ENCODE measurements around the gene TMEM63B. TPM values are rescaled to one million over a fixed set of nuclear protein-coding genes. Genes with fewer than 3 reads are reported as not detected.

Gene TMEM63B
- total and polyA plus RNA-seq, 2 experiments from 2014 or later = 14.1 to 43.2 TPM

- no peak overlapping the region for H3K9ac ChIP-seq
- TF ChIP-seq EZH2phosphoT487 (IDR thresholded peaks at IDR 0.05; ENCODE audit: insufficient read depth, low read depth) (no peak), EZH2 (IDR thresholded peaks at IDR 0.05; ENCODE audit: insufficient read depth, poor library complexity, severe bottlenecking) (no peak)
- H3K27ac ChIP-seq = no peak overlapping the region
These were observed 58.7 kb downstream of the TMEM63B start for GRCh38 chr6:44185953-44186634.

GRCh38 chr6:44186635-44187025 is 59.3 kb downstream of the TMEM63B start:
- no peak overlapping the region for H3K4me2 ChIP-seq (ENCODE audit: unreplicated experiment)

More at GRCh38 chr6:44185953-44186634, 58.7 kb downstream of the TMEM63B start:
- H3K79me2 ChIP-seq (ENCODE audit: insufficient read depth) = no peaks in the 10 kb centered on the region
- no peaks in the 10 kb centered on the region for H3K4me1 ChIP-seq (ENCODE audit: insufficient read depth)
- no peak for DNase-seq
- H2AFZ ChIP-seq = no peak overlapping the region
- no peaks in the 10 kb centered on the region for H3K9me2 ChIP-seq (ENCODE audit: insufficient read depth)
- H3K36me3 ChIP-seq (ENCODE audit: low read depth) = no peaks in the 10 kb centered on the region
- 71 to 72% methylated on average over 9 of the region's 9 CpGs for WGBS, 2 experiments (ENCODE audit: low coverage in 1 of 2, low lambda C conversion rate in 2 of 2, missing lambda C conversion rate in 2 of 2)
- no peaks in the 10 kb centered on the region for H3K27me3 ChIP-seq (replicated peaks; ENCODE audit: insufficient read depth)
- no peaks in the 10 kb centered on the region for H4K20me1 ChIP-seq (ENCODE audit: insufficient read depth)
- H3K4me2 ChIP-seq (ENCODE audit: unreplicated experiment) = no peak overlapping the region
- in situ Hi-C loops (cut with MboI) = no loop called here
- no peaks in the 10 kb centered on the region for H3F3A ChIP-seq (ENCODE audit: insufficient read depth)
- H3K4me3 ChIP-seq = no peak overlapping the region
- no peaks in the 10 kb centered on the region for H3K9me3 ChIP-seq (ENCODE audit: low read depth)

GRCh38 chr6:44188819-44189218 is 61.5 kb downstream of the TMEM63B start:
- H3K9me3 ChIP-seq (ENCODE audit: low read depth) = no peaks in the 10 kb centered on the region

More at GRCh38 chr6:44186635-44187025, 59.3 kb downstream of the TMEM63B start:
- Histone ChIP-seq H3K27me3 (replicated peaks; ENCODE audit: insufficient read depth) (no peaks in the 10 kb centered on the region), H3F3A (ENCODE audit: insufficient read depth) (no peaks in the 10 kb centered on the region), H3K9me3 (ENCODE audit: low read depth) (no peaks in the 10 kb centered on the region), H2AFZ (no peak overlapping the region), H3K4me3 (no peak overlapping the region), H3K27ac (no peak overlapping the region), H3K9me2 (ENCODE audit: insufficient read depth) (no peaks in the 10 kb centered on the region), H3K36me3 (ENCODE audit: low read depth) (no peaks in the 10 kb centered on the region), H3K9ac (no peak overlapping the region), H3K4me1 (ENCODE audit: insufficient read depth) (no peaks in the 10 kb centered on the region), H3K79me2 (ENCODE audit: insufficient read depth) (no peaks in the 10 kb centered on the region), H4K20me1 (ENCODE audit: insufficient read depth) (no peaks in the 10 kb centered on the region)
- TF ChIP-seq EZH2 (IDR thresholded peaks at IDR 0.05; ENCODE audit: insufficient read depth, poor library complexity, severe bottlenecking) (no peak), EZH2phosphoT487 (IDR thresholded peaks at IDR 0.05; ENCODE audit: insufficient read depth, low read depth) (no peak)
- in situ Hi-C loops (cut with MboI) = no loop called here
- WGBS, 2 experiments (ENCODE audit: low coverage in 1 of 2, low lambda C conversion rate in 2 of 2, missing lambda C conversion rate in 2 of 2) = 76 to 77% methylated on average over 7 of the region's 7 CpGs
- DNase-seq = no peak

DNA sequence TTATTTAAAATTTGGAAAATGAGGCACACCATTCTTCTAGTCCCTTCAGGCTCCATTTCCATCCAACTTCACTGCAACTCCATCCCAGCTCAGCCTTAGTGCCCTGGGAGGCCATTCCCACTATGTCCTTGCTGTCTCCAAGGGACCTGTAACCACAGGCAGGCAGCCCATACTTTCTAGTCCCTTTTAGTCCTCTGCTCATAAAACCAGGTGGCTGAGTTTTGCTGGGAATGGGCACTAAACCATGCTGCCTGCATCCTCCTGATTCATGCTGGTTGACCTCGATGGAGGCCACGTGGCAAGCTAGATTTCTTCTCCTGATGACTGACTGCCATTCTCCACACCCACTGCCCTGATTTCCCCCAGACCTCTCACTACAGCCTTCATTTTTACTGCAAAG is 61.9 kb downstream of the TMEM63B start:
- no peaks in the 10 kb centered on the region for H3K4me1 ChIP-seq (ENCODE audit: insufficient read depth)
- TF ChIP-seq EZH2 (IDR thresholded peaks at IDR 0.05; ENCODE audit: insufficient read depth, poor library complexity, severe bottlenecking) (no peak), EZH2phosphoT487 (IDR thresholded peaks at IDR 0.05; ENCODE audit: insufficient read depth, low read depth) (no peak)
- H3K79me2 ChIP-seq (ENCODE audit: insufficient read depth) = no peaks in the 10 kb centered on the region
- no peaks in the 10 kb centered on the region for H3K9me3 ChIP-seq (ENCODE audit: low read depth)
- no peak overlapping the region for H2AFZ ChIP-seq
- 79 to 84% methylated on average over 2 of the region's 2 CpGs for WGBS, 2 experiments (ENCODE audit: low coverage in 1 of 2, low lambda C conversion rate in 2 of 2, missing lambda C conversion rate in 2 of 2)
- no peaks in the 10 kb centered on the region for H3K9me2 ChIP-seq (ENCODE audit: insufficient read depth)
- H3F3A ChIP-seq (ENCODE audit: insufficient read depth) = no peaks in the 10 kb centered on the region
- no peak overlapping the region for H3K27ac ChIP-seq
- no peaks in the 10 kb centered on the region for H3K27me3 ChIP-seq (replicated peaks; ENCODE audit: insufficient read depth)
- no peak overlapping the region for H3K4me2 ChIP-seq (ENCODE audit: unreplicated experiment)
- no peaks in the 10 kb centered on the region for H3K36me3 ChIP-seq (ENCODE audit: low read depth)
- in situ Hi-C loops (cut with MboI) = no loop called here
- H3K4me3 ChIP-seq = no peak overlapping the region
- H4K20me1 ChIP-seq (ENCODE audit: insufficient read depth) = no peaks in the 10 kb centered on the region
- DNase-seq = no peak
- H3K9ac ChIP-seq = no peak overlapping the region

More at GRCh38 chr6:44188819-44189218, 61.5 kb downstream of the TMEM63B start:
- H3K79me2 ChIP-seq (ENCODE audit: insufficient read depth) = no peaks in the 10 kb centered on the region
- no peak for DNase-seq
- H3K9ac ChIP-seq = no peak overlapping the region
- no peaks in the 10 kb centered on the region for H3K27me3 ChIP-seq (replicated peaks; ENCODE audit: insufficient read depth)
- no peak overlapping the region for H3K4me2 ChIP-seq (ENCODE audit: unreplicated experiment)
- in situ Hi-C loops (cut with MboI) = no loop called here
- no peaks in the 10 kb centered on the region for H4K20me1 ChIP-seq (ENCODE audit: insufficient read depth)
- no peaks in the 10 kb centered on the region for H3K36me3 ChIP-seq (ENCODE audit: low read depth)
- TF ChIP-seq EZH2phosphoT487 (IDR thresholded peaks at IDR 0.05; ENCODE audit: insufficient read depth, low read depth) = no peak
- TF ChIP-seq EZH2 (IDR thresholded peaks at IDR 0.05; ENCODE audit: insufficient read depth, poor library complexity, severe bottlenecking) = no peak
- H3K4me1 ChIP-seq (ENCODE audit: insufficient read depth) = no peaks in the 10 kb centered on the region
- WGBS, 2 experiments (ENCODE audit: low coverage in 1 of 2, low lambda C conversion rate in 2 of 2, missing lambda C conversion rate in 2 of 2) = 43 to 46% methylated on average over 2 of the region's 2 CpGs
- no peaks in the 10 kb centered on the region for H3K9me2 ChIP-seq (ENCODE audit: insufficient read depth)
- H2AFZ ChIP-seq = no peak overlapping the region
- no peaks in the 10 kb centered on the region for H3F3A ChIP-seq (ENCODE audit: insufficient read depth)
- H3K4me3 ChIP-seq = no peak overlapping the region
- no peak overlapping the region for H3K27ac ChIP-seq
